Tibial nerve (tissue), 4 donors: ENCODE data around the gene FMNL2.

Experiments used
- EP300 ChIP-seq, 2 donors: sonication (generic); formaldehyde crosslinking; IDR thresholded peaks; one replicate each; pipeline ENCODE4 v1.6.1; 2017; ENCODE audit warnings: antibody characterized with exemption in 2 of 2, mild to moderate bottlenecking in 1 of 2
- TF ChIP-seq, protein P1 (sequence below), 5 experiments: fragments of 200-600 bp in 3 of 5; fragments of 450-650 bp in 2 of 5; sonication (generic) in 3 of 5; IDR thresholded peaks; one replicate each; pipeline ENCODE4 v1.5.1; 2016 to 2019; ENCODE audit warnings: antibody characterized with exemption in 5 of 5, mild to moderate bottlenecking in 3 of 5, moderate library complexity in 2 of 5

DNA sequence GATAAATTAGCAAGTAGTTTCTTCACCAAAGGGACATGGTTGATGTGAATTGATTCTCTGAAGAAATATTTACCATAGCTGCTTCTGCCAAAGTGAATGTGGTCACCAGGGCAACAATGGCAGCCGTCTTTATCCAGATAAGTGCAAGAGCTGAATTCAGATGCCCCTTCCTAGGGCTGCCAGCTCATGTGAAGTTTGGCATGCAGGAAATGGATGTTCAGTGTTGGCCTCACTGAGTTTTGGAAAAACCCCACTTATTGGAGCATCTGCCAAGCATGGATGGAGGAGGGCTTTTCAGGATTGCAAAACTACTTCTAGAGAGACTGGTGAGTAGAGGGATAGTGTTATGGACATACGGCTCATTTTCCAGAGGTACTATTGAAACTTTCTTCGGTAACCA lies 80.8 kb downstream of the FMNL2 start:
- TF ChIP-seq, protein P1, sequence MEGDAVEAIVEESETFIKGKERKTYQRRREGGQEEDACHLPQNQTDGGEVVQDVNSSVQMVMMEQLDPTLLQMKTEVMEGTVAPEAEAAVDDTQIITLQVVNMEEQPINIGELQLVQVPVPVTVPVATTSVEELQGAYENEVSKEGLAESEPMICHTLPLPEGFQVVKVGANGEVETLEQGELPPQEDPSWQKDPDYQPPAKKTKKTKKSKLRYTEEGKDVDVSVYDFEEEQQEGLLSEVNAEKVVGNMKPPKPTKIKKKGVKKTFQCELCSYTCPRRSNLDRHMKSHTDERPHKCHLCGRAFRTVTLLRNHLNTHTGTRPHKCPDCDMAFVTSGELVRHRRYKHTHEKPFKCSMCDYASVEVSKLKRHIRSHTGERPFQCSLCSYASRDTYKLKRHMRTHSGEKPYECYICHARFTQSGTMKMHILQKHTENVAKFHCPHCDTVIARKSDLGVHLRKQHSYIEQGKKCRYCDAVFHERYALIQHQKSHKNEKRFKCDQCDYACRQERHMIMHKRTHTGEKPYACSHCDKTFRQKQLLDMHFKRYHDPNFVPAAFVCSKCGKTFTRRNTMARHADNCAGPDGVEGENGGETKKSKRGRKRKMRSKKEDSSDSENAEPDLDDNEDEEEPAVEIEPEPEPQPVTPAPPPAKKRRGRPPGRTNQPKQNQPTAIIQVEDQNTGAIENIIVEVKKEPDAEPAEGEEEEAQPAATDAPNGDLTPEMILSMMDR (IDR thresholded peaks at IDR 0.05): no peak
- no peak for TF ChIP-seq EP300 (IDR thresholded peaks at IDR 0.05)
